ENCODE measurements around the gene CLDN7.
A peak's percentile ranks its signal among the peaks of the same experiment; 100 is the strongest.

CLDN7 gene

DNA sequence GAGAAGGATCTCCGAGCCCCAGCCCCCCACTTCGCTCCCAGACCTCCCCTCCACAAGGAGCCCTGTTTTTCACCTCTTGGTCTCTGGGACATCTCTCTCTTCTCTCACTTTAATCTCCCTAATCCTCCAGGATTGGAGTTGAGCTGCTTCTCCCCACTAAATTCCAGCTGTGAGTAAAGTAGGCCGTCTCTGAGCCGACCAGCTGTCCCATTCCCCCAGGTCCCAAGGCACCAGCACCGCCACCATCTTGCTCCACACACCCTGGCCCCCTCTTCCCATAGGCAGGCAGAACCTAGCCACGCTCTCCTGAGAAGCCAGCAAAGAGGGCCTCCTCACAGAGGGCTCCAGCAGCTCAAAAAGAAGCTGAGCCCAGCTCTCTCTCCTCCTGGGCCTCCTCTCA, 43.5 kb downstream of the CLDN7 start:
- Histone ChIP-seq H3K36me3 (ENCODE audit: insufficient read depth, low read length) (no peaks in the 10 kb centered on the region), H3K4me1 (ENCODE audit: control insufficient read depth, insufficient read depth, low read length, unreplicated experiment) (peaks cover 49% of the 10 kb centered on the region), H3K79me2 (ENCODE audit: control insufficient read depth, insufficient read depth, low read length, unreplicated experiment) (peaks cover 35% of the 10 kb centered on the region), H2AFZ (ENCODE audit: low read length, unreplicated experiment) (no peak overlapping the region), H3K27me3 (ENCODE audit: insufficient read depth, low read length) (no peaks in the 10 kb centered on the region), H3K27ac (ENCODE audit: low read depth, low read length) (peak overlapping the region; percentile 37; the same call in 1 of the 2 replicates), H3K4me3 (ENCODE audit: low read depth, low read length) (no peak overlapping the region)

DNA sequence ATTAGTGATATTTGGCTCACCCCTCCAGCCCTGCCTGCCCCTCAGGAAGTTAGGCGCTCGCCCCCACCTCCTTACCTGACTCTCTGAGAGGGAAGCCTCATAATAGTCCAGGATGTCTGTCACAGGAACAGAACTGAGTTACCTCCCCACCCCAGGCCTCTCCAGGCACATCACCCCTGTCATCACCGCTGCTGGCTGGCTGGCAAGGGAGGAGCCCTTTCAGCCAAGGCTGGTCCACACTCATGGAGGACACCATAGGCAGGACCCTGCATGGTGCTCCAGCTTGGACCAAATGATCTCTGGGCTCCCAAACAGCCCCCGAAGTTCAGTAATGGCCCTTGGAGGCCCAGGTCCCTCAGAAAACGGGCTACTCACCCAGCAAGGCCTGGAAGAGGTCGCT, 44.1 kb downstream of the CLDN7 start:
- Histone ChIP-seq H3K4me1 (ENCODE audit: control insufficient read depth, insufficient read depth, low read length, unreplicated experiment) (peaks cover 54% of the 10 kb centered on the region), H3K4me3 (ENCODE audit: low read depth, low read length) (peak overlapping the region; percentile 91), H3K27ac (ENCODE audit: low read depth, low read length) (peak overlapping the region; percentile 16; the same call in 1 of the 2 replicates), H3K27me3 (ENCODE audit: insufficient read depth, low read length) (no peaks in the 10 kb centered on the region), H2AFZ (ENCODE audit: low read length, unreplicated experiment) (peak overlapping the region; percentile 80), H3K36me3 (ENCODE audit: insufficient read depth, low read length) (no peaks in the 10 kb centered on the region), H3K79me2 (ENCODE audit: control insufficient read depth, insufficient read depth, low read length, unreplicated experiment) (peaks cover 40% of the 10 kb centered on the region)

DNA sequence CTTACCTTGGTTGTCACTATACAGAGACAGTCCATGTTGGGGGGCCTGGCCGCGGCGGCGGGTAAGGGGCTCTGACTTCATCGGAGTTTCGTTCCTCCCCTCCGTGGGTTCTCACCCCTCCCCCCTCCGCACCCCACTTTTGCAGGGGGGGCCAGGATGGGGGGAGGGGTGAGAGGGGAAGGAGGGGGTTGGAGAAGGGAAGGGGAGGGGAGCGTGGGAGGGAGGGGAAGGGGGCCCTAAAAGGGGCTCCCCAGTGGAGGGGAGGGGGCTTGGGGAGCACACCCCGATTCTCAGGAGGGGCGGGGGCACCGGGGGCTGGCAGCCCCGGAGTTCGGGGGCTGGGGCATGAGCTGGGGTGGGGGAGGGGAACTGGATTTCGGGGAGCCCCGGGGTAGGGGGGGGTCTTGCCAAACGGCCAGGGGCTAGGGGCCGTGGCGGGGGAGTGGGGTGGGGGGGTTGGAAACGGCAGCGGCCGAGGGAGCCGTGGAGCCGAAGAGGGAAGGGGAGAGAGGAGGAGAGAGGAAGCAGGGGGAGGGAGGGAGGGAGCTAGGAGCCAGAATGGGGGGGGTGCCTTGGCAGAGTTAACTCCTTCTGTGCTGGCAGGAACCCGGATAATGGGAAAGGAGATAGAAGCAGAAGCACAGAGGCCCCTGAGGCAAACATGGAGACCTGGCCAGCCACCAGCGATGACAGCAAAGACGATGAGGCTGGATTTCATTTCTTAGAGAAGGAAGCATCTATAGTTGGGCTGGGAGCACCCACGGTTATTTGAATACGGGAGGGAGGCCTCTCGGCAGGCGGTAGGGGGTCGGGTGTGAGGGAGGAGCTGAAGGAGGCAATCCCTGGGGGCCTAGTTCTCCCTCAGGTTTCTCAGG, 44.9 kb downstream of the CLDN7 start:
- H3K27me3 ChIP-seq (ENCODE audit: insufficient read depth, low read length) = no peaks in the 10 kb centered on the region
- H3K4me1 ChIP-seq (ENCODE audit: control insufficient read depth, insufficient read depth, low read length, unreplicated experiment) = peaks cover 54% of the 10 kb centered on the region
- peaks cover 46% of the 10 kb centered on the region for H3K79me2 ChIP-seq (ENCODE audit: control insufficient read depth, insufficient read depth, low read length, unreplicated experiment)
- peak overlapping the region; percentile 16 for H3K27ac ChIP-seq (ENCODE audit: low read depth, low read length)
- peak overlapping the region; percentile 80 for H2AFZ ChIP-seq (ENCODE audit: low read length, unreplicated experiment)
- peak overlapping the region; percentile 91 for H3K4me3 ChIP-seq (ENCODE audit: low read depth, low read length)
- H3K36me3 ChIP-seq (ENCODE audit: insufficient read depth, low read length) = no peaks in the 10 kb centered on the region

DNA sequence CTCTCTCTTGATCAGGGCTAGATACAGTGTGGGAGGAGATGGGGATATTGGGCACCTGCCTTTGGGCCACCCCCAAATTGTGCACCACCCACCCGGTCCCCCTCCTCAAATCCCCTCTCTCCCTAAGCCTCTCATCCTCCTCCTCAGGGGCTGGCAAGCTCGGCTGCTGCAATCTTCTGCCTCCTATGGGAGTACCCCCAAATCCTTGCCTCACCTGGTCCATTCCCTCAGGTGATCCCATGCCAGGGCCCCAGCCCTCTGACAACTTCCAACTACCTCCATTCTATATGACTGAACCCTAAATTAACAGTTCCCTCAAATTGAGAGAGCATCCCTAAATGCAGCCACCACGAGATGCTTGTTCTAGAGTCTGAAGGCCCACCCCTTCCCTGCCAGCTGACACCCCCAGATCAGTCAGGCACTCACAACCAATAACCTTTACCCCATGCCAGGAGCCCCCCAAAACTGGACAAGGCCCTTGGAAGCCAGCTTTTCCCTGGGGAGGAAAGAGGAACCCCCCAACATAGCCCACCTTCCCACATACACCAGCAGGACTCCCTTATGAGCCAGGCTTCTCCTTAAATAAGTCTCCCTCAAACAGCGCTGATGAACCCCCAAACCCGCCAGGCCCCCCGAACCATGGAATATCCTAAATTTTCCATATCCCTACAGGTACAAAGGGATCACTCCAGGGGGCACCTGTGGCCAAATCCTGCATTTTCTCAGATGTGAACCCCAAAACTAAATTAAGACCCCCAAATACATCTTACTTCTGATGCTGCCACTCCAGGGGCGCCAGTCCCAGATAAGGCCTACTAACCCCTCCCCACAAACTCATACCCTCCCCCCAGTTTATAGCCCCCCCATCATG, 45.8 kb downstream of the CLDN7 start:
- H3K27ac ChIP-seq (ENCODE audit: low read depth, low read length) = peak overlapping the region; percentile 11; the same call in 1 of the 2 replicates
- no peaks in the 10 kb centered on the region for H3K36me3 ChIP-seq (ENCODE audit: insufficient read depth, low read length)
- no peak overlapping the region for H2AFZ ChIP-seq (ENCODE audit: low read length, unreplicated experiment)
- H3K4me1 ChIP-seq (ENCODE audit: control insufficient read depth, insufficient read depth, low read length, unreplicated experiment) = peaks cover 52% of the 10 kb centered on the region
- H3K27me3 ChIP-seq (ENCODE audit: insufficient read depth, low read length) = no peaks in the 10 kb centered on the region
- peaks cover 48% of the 10 kb centered on the region for H3K79me2 ChIP-seq (ENCODE audit: control insufficient read depth, insufficient read depth, low read length, unreplicated experiment)
- peak overlapping the region; percentile 91 for H3K4me3 ChIP-seq (ENCODE audit: low read depth, low read length)

DNA sequence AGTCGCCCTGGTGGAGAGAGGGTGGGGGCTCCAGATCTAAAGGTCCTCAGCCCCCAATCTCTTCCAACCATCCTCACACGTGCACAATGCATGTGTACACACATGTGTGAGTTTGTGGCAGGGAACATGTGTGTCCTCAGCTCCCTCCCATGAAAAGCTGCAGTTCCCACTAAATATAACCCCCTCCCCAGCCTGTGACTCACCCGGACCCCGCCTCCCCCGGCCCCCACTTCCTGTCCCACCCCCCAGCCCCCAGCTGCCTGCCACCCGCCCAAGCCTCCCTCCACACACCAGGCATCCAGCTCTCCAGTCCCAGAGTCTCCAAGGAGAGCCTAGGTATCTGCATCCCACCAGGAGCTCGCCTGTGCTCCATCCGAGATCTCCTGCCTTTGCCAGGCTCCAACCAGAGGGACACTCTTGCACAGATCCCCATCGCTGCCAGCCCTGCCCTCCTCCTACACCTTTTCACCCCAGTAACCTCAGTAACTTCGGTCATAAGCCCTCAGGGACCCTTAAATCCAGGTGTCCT, 46.6 kb downstream of the CLDN7 start:
- Histone ChIP-seq H3K36me3 (ENCODE audit: insufficient read depth, low read length) (no peaks in the 10 kb centered on the region), H3K27ac (ENCODE audit: low read depth, low read length) (peak overlapping the region; percentile 87), H3K27me3 (ENCODE audit: insufficient read depth, low read length) (no peaks in the 10 kb centered on the region), H3K4me3 (ENCODE audit: low read depth, low read length) (peak overlapping the region; percentile 91), H2AFZ (ENCODE audit: low read length, unreplicated experiment) (no peak overlapping the region), H3K4me1 (ENCODE audit: control insufficient read depth, insufficient read depth, low read length, unreplicated experiment) (peaks cover 44% of the 10 kb centered on the region), H3K79me2 (ENCODE audit: control insufficient read depth, insufficient read depth, low read length, unreplicated experiment) (peaks cover 50% of the 10 kb centered on the region)

DNA sequence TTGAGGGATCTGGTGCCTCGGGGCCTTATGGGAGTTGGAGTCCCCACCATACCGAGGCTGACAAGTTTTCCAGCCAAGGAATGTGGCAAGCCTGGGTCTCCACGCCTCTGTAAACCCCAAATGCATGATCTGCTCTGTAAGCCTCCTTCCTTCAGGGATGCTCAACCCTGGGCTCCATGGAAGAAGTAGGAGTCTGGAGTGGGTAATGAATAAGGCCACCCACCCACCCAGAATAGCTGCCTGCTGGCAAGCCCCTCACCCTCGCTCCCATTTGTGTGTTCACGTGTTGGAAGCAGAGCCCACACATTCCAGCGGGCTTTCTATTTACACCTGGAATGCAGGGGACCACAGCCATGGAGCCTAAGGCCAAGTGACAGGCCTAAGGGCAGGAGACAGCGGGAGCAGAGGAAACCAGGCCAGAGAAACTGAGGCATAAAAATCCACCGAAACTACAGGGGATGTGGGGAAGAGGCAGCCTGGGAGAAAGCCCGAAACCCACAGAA, 47.1 kb downstream of the CLDN7 start:
- Histone ChIP-seq H3K27ac (ENCODE audit: low read depth, low read length) (peak overlapping the region; percentile 87), H2AFZ (ENCODE audit: low read length, unreplicated experiment) (no peak overlapping the region), H3K4me1 (ENCODE audit: control insufficient read depth, insufficient read depth, low read length, unreplicated experiment) (peaks cover 40% of the 10 kb centered on the region)

DNA sequence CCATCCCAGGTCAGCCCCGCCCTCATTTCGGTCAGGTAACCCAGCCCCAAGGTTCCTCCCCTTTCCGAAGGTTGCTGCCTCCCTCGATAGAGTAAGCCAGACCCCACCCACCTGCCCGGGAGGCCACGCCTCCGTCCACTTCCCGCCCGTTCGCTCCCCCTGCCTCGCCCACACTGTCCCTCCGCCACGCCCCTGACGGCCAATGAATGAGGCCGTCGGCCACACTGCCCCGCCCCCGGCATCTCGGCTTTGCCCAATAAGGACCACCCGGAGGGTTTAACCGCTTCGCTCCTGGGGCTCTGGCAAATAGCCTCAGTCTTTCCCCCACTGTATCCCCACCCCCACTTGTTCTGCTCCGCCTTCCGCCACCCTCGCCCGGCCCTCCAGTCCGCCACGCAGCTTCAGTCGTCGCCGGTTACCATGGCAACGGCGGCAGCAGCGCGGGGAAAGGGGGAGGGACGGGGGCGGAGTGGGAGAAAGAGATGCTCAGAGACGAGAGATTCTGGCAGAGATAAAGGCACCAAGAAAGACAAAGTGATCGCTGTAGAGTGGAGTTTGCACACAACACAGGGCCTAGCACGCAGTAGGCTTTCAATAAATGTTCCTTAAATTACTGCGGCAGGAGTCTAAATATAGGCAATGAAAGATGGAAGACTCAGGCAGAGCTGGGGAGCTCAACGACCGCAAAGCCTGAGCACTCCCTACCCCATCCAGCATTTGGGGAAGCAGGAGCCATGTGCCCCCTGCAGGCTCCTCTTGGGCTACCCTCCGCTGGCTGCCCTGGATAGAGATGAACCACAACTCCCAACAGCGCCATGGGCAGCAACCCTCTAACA, 47.8 kb downstream of the CLDN7 start:
- Histone ChIP-seq H3K36me3 (ENCODE audit: insufficient read depth, low read length) (no peaks in the 10 kb centered on the region), H3K79me2 (ENCODE audit: control insufficient read depth, insufficient read depth, low read length, unreplicated experiment) (peaks cover 54% of the 10 kb centered on the region), H3K4me1 (ENCODE audit: control insufficient read depth, insufficient read depth, low read length, unreplicated experiment) (peaks cover 40% of the 10 kb centered on the region), H3K4me3 (ENCODE audit: low read depth, low read length) (peak overlapping the region; percentile 73), H3K27ac (ENCODE audit: low read depth, low read length) (peak overlapping the region; percentile 87), H2AFZ (ENCODE audit: low read length, unreplicated experiment) (no peak overlapping the region), H3K27me3 (ENCODE audit: insufficient read depth, low read length) (no peaks in the 10 kb centered on the region)

More for the DNA sequence above, 47.1 kb downstream of the CLDN7 start:
- Histone ChIP-seq H3K36me3 (ENCODE audit: insufficient read depth, low read length) (no peaks in the 10 kb centered on the region), H3K79me2 (ENCODE audit: control insufficient read depth, insufficient read depth, low read length, unreplicated experiment) (peaks cover 50% of the 10 kb centered on the region), H3K27me3 (ENCODE audit: insufficient read depth, low read length) (no peaks in the 10 kb centered on the region), H3K4me3 (ENCODE audit: low read depth, low read length) (peak overlapping the region; percentile 73)

DNA sequence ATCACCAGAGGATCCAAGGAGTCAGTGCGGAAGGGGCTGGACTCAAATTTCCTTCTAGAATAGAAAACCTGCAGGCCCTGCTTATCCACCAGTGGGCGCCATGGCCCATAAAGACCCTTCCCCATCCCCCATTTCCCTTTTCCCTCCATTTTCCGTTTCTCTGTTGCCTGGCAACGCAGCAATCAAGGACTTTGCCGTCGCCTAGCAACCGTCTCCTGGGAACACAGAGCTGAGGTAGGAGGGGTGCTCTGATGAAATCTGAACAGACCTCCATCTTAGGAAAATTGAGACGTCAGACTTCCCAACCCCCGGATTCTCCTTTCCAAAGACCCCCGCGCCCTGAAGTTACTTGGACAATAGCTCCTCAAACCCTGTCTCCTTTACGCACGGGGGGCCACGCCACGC, 48.4 kb downstream of the CLDN7 start:
- peak overlapping the region; percentile 87 for H3K27ac ChIP-seq (ENCODE audit: low read depth, low read length)
- peaks cover 58% of the 10 kb centered on the region for H3K79me2 ChIP-seq (ENCODE audit: control insufficient read depth, insufficient read depth, low read length, unreplicated experiment)
- no peak overlapping the region for H2AFZ ChIP-seq (ENCODE audit: low read length, unreplicated experiment)
- H3K36me3 ChIP-seq (ENCODE audit: insufficient read depth, low read length) = no peaks in the 10 kb centered on the region
- H3K4me3 ChIP-seq (ENCODE audit: low read depth, low read length) = peak overlapping the region; percentile 73
- peaks cover 34% of the 10 kb centered on the region for H3K4me1 ChIP-seq (ENCODE audit: control insufficient read depth, insufficient read depth, low read length, unreplicated experiment)
- no peaks in the 10 kb centered on the region for H3K27me3 ChIP-seq (ENCODE audit: insufficient read depth, low read length)

DNA sequence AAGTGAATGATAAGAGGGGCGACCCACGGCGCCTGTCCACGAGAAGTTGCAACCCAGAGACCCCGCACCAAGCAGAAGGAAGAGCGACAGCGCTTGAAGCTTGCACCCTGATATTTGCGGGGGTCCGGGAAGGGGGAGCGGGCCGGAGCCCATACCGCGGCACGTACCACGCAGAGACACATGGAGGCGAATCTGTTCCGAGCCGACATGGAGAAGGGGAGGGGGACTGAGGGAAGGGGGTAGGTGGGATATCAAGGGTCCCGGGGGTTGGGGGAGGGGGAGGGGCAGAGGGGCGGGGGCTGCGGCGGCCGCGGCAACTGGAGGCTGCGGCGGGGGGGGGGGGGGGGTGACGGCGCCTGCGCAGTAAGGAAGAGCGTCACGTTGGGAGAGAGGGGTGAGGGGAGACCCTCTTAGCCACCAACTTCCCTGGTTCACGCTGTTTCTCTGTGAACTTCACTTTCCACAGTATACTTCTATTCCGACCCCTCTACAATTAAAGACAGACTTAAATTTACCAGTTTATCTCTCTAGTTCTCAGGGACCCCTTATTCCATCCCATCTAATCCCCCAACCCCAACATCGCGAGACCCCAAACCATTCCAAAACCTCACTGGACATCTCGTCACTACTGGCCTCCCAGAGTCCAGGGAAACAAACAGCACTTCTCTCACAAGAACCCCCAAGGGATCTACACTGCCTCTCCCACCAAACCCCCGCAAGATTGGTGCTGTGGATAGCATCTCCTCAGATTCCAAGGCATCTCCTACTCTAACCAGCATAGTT, 50.6 kb downstream of the CLDN7 start:
- H3K4me1 ChIP-seq (ENCODE audit: control insufficient read depth, insufficient read depth, low read length, unreplicated experiment) = peaks cover 32% of the 10 kb centered on the region
- H2AFZ ChIP-seq (ENCODE audit: low read length, unreplicated experiment) = no peak overlapping the region
- no peak overlapping the region for H3K27ac ChIP-seq (ENCODE audit: low read depth, low read length)
- H3K79me2 ChIP-seq (ENCODE audit: control insufficient read depth, insufficient read depth, low read length, unreplicated experiment) = peaks cover 63% of the 10 kb centered on the region
- H3K4me3 ChIP-seq (ENCODE audit: low read depth, low read length) = no peak overlapping the region
- no peaks in the 10 kb centered on the region for H3K27me3 ChIP-seq (ENCODE audit: insufficient read depth, low read length)
- H3K36me3 ChIP-seq (ENCODE audit: insufficient read depth, low read length) = no peaks in the 10 kb centered on the region

All from ACC112 (cell line).